ENCODE measurements around the gene MYBBP1A.

GRCh38 chr17:4556996-4557395 lies 1.8 kb upstream of the MYBBP1A start:
- TF ChIP-seq, protein P1, sequence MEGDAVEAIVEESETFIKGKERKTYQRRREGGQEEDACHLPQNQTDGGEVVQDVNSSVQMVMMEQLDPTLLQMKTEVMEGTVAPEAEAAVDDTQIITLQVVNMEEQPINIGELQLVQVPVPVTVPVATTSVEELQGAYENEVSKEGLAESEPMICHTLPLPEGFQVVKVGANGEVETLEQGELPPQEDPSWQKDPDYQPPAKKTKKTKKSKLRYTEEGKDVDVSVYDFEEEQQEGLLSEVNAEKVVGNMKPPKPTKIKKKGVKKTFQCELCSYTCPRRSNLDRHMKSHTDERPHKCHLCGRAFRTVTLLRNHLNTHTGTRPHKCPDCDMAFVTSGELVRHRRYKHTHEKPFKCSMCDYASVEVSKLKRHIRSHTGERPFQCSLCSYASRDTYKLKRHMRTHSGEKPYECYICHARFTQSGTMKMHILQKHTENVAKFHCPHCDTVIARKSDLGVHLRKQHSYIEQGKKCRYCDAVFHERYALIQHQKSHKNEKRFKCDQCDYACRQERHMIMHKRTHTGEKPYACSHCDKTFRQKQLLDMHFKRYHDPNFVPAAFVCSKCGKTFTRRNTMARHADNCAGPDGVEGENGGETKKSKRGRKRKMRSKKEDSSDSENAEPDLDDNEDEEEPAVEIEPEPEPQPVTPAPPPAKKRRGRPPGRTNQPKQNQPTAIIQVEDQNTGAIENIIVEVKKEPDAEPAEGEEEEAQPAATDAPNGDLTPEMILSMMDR (IDR thresholded peaks at IDR 0.05 in 8 of 11, conservative IDR thresholded peaks at IDR 0.05 in 3 of 11): no peak
- no peak for TF ChIP-seq POLR2A (IDR thresholded peaks at IDR 0.05)
- no peak for TF ChIP-seq POLR2AphosphoS5 (IDR thresholded peaks at IDR 0.05)
